ENCODE results near the gene GMCL1.
"Not testable (repeated sequence)": the region's sequence is repeated elsewhere in the genome, so short reads cannot be mapped to it uniquely, and the experiment has no call there.

The GMCL1 gene

DNA sequence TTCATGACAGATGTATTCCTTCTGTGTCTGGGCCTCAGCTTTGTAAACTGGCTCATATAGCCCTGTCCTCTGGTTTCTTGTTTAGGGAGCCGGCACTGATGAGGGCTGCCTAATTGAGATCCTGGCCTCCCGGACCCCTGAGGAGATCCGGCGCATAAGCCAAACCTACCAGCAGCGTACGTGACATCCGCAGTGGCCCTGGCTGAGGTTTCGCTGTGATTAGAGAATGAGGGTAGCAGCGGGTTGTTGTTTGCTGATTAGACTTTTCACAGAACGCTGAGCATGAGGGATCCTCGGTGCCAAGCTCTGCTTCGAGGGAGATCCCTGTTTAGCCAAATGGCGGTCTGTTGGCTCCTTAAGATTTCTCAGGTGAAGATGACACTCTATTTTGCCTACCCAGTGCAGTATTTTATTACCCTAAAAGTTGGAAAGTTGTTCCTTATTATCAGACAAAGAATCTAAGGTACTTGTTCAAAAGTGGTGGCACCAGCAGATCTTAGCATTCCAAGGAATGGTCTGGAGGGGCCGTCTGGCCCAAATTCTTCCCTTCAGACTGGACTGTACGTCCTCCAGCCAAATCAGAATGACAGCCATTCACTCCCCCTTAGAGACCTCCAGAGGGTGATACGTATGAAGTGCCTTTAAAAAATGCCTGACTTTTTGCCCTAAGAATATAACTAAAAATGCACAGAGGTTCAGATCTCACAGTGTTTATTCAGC is 21.5 kb upstream of the GMCL1 start:
- no peak for DNase-seq (ENCODE audit: low read depth, low spot score)

DNA sequence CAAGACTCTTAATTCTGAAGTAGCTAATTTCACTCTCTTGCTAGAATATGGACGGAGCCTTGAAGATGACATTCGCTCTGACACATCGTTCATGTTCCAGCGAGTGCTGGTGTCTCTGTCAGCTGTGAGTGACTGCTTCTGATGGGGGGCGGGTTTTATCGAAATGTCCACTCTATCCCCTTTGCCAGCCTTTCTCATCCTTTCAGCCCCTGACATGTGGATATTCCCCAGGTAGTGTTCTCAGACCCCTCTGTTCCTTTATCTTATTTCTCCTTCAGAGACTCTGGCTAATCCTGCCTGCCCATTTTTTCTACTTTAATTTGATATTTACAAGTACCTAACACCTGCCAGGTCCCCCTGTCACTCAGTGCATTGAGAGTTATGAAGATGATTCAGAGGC is 18.9 kb upstream of the GMCL1 start:
- no peak for DNase-seq (ENCODE audit: low read depth, low spot score)

DNA sequence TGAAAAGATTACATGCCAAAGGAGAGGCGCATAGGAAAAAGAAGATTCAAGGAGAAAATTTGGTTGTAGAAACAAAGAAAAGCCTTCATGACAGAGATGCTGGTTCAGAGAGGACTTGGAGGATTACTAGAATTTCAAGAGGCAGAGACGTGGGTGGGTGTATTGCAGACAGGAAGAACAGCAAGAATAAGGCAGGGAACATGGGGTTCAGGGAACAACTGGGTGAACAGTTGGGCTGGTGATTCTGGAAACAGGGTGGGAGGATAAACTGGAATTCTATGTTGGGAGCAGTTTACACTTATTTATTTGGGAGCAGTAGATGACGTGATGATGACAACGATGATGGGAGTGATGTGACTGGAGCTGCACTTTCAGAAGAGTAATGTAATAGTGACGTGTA is 18.4 kb upstream of the GMCL1 start:
- DNase-seq (ENCODE audit: low read depth, low spot score) = no peak

DNA sequence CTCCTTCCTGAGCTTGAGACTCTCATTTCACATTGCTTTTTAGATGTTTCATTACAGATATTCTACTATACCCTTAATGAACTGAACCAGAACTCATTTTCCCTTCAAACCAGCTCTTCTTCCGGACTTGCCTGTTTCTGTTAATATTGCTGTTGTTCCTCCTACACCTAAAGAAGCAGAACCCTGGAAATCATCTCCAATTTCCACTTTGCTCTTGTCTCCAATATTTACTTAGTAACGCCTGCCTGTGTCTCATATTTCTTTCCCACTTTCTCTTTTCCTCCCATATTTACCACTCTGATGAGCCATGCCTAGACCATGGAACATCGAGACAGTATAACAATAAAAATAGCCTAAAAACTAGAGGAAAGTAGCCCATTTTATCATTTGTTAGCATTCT is 17.9 kb upstream of the GMCL1 start:
- DNase-seq (ENCODE audit: low read depth, low spot score) = no peak

DNA sequence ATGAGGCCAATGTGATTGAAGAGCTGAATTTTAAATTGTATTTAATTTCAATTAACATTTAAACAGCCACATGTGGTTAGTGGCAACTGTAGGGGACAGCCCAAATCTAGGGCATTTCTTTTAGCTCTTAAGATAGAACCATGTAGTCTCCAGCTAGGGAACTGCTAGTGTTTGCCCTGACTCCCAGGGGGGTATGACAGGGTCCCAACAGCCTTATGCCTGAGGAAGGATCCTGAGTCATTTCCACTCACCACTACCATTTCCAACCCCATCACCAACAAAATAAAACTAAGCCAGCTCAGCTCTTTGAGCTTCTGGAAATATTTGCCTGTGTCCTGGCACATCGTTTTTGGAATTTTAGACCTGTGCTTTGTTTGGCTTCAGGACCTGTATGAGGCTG is 13.7 kb upstream of the GMCL1 start:
- DNase-seq (ENCODE audit: low read depth, low spot score) = no peak

DNA sequence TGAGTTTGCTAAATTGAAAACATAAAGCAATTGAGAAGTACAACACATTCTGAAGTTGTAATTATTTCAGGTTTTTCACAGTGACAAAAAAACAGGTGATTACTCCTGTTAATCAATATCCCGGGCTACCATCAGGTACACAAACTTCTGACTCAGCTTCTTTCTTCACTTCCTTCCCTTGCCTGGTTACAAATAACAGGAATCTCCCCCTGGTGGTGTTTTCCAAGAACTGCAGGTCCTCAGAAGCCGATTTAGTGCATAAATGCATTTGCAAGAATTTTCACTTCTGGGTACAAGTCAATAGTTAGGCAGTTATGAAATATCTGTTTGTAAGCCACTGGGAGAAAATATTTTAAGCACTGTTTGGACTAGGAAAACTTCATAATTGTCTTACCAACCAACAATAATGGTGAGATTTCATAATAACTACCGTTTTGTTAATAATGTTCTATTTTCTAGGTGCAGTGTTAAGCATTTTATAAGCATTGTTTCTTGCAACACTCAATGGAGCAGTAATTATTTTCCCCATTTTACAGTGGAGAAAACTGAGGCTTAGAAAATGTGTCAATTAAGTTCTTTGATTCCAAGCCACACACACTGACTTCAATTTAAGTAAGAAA is 12.4 kb upstream of the GMCL1 start:
- DNase-seq (ENCODE audit: low read depth, low spot score) = peak; percentile 70

DNA sequence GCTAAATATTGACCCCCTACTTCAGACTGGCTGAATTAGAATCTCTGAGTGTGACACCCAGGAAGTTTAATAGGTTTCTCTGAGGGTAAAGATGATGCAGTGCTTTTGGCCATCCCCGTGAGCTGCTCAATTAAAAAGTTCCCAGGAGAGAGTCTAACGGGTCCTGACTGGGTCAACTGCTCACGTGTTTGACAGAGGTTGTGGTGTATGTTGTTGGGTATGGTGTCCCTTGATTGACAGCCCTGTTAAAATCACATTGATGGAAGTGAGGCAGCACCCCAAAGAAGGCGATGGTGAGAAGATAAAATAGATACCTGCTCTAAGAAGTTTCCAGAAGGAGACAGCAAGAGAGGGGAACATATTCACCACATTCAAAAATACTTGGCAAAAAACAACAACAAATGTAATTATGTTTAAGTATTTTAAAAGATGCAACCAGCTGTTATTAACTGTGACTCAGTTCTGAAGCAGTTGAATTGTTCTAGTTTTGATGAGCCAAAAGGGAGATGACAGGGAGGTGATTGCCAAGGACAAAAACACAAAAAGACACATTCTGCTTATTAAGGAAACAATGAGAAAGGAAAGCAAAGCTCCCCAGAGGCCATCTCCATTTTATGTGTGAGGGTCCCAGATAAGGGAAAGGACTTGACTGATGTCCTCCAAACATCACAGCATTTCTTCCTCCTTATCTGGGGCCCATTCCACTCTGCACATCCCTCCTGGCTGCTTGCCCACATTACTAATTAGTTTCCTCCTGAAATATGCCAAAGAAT is 11.5 kb upstream of the GMCL1 start:
- no peak for DNase-seq (ENCODE audit: low read depth, low spot score)

DNA sequence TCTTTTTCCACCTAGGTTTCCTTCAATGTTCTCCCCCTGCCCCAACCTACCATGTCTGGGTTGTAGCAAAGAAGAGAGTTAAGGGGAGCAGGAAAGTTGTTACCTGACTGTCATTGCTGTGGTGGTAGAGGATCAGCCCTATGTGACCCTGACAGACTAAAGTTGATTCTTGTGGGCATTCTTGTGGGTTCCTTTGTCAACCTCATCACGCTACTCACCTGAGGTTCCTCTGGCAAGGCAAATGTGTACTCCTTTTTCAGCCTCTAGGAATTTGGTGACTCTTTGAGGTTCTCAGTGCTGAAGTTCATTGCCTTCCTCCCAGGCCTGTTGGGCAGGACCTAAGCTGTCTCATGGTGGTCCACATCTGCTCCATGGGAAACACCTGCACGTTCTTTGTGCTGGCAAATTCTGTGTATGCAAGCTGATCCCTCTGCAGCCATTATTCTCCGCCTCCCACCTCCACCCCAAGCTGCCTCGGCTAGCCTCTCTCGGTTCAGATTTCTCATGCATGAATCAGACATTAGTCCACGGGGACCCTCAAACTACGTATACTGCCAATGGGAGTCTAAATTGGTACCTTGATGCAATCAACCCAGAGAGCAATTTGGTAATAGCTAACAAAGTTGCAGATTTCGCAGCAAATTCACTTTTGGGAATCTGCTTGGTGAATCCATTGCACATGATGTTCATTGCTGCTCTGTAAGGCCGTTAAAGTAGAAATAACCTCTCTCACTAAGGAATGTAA is 1.5 kb upstream of the GMCL1 start:
- DNase-seq (ENCODE audit: low read depth, low spot score) = no peak

DNA sequence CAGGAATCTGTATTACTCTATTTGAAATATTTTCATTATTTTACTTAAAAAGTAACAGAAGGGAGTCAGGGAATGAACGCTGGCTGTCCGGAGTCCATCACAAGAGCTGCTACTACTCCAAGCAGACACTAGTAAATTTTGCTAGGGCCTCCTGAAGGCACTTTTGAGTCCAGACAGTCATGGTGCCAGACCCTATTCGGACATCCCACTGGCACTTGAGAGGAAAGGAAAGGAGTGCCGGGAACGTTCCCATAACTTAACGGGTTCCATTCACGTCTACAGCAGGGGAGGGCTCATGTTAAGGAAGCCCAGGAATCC is 563 bp upstream of the GMCL1 start:
- DNase-seq (ENCODE audit: low read depth, low spot score) = no peak

DNA sequence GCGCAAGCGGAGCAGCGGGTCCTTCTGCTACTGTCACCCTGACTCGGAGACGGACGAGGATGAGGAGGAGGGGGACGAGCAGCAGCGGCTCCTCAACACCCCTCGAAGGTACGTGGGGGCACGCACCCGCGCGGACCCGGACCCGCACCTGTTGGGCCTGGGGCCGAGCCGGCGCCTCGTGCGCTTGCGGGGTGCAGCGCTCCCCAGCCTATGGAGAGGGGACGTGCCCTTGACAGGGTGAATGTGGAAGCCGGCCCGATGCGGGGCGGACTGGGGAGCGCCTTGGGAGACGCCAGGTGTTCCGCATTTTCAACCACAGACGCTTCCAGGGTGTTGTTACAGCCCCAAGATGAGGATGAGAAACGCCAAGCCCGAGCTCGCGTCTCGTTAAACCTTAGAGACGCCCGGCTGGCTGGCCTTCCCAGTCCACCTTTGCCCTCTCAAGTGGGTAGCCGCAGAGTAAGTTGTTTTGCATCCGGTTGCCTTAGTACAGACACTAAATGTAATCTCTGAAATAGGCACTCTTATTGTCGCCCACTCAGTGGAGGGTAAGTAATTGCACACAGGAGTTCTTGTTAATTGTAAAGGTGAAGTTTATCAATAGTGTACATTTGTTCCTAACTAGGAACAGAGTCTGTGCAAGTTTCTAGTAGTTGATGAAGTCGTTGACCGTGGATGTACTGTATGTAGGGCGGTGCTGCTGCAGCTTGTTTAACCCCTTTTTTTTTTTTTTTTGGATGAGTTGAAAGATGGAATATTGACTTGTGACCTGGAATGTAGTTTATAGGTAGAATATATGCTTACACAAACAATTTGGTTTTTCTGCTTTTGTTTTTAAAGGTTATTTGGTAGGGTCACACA is 815 bp downstream of the GMCL1 start:
- no peak for DNase-seq (ENCODE audit: low read depth, low spot score)

DNA sequence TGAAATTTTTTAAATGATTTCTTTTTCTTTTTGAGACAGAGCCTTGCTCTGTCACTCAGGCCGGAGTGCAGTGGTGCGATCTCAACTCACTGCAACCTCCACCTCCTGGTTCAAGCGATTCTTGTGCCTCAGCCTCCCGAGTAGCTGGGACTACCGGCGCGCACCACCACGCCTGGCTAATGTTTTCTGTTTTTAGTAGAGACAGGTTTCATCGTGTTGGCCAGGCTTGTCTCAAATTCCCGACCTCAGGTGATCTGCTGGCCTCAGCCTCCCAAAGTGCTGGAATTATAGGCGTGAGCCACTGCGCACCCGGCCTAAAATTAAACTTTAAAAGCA is 1.4 kb downstream of the GMCL1 start:
- DNase-seq (ENCODE audit: low read depth, low spot score) = not testable (repeated sequence)

DNA sequence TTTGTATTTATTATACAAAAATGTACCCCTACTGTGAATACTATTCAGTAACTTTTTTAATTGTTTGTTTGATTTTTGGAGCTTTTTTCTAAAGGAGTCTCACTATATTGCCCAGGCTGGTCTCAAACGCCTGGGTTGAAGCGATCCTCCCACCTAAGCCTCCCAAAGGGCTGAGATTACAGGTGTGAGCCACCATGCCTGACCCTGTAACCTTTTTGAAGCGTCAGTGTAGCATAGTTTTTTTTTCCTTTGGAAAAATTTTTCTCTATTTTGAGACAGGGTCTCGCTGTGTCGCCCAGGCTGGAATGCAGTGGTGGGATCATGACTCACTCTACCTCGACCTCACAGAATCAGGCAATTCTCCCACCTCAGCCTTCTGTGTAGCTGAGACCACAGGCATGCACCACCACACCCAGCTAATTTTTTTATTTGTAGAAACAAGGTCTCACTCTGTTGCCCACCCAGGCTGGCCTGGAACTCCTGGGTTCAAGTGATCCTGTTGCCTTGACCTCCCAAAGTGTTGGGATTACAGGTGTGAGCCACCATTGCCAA is 2.0 kb downstream of the GMCL1 start:
- DNase-seq (ENCODE audit: low read depth, low spot score) = no peak

DNA sequence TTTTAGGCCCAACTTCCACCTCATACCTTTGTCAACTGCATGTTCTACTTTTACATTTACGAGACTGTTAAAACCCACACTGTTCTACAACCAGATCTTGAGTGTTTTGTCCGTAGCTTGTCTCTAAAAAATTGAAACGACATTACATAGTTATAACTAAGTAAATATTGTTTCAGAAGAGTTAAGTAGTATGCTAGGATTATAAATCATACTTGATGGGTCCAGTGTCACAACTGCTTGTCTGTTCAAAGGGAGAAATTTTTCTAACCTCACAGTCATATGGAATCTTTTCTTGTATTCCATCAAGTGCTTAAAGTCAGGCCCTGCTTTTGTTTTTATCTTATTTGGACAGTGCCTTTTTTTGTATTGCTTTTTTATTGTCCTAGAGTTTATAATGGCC is 4.3 kb downstream of the GMCL1 start:
- no peak for DNase-seq (ENCODE audit: low read depth, low spot score)

DNA sequence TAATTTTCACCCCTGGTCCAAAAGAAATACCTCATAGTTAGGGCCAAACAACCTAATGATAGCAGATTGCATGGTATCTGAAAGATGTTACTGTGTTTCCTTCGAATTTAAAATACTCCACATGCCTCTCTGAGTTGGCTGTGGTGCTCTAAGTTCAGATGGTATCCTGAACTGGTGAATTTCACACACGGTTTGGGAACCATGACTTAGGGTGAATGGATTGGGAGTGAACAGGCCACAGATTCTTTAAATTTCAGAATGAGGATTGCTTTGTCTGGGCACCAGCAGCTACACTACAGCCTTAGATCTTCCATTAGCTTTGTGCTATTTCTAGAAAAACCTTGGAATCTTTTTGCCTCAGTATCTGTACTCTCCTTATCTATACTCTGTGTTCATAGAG is 6.2 kb downstream of the GMCL1 start:
- DNase-seq (ENCODE audit: low read depth, low spot score) = no peak

DNA sequence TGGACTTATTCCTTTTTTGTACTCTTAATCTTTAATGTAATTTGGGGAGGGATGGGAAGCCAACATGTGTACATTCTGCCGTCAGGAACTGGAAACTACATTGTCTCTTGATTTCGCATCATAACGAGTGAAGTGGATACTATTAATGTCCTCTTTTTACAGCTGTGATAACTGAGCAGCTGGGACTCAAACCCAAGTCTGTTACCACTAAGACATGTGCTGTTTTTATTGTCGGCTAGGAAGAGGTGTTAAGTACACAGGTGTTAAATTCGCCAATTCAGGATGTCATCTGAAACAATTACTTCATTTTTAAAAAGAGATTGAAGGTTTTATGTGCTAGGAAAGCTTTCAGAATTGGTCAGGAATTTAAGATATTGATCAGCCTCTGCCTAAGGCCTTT is 6.9 kb downstream of the GMCL1 start:
- no peak for DNase-seq (ENCODE audit: low read depth, low spot score)

DNA sequence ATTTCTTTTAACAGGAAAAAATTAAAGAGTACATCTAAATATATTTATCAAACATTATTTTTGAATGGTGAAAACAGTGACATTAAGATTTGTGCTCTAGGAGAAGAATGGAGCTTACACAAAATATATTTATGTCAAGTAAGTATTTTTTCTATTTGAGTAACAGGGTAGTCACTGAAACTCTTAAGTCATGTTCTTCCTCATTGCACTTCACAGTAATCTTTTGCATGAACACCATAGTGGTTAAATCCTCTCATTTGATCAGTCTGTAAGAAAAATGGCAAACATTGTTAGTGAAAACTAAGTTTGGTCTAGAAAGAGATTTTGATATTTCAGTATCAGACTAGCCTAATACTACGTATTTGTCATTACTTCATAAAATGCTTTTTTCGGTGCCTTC is 8.1 kb downstream of the GMCL1 start:
- DNase-seq (ENCODE audit: low read depth, low spot score) = no peak

DNA sequence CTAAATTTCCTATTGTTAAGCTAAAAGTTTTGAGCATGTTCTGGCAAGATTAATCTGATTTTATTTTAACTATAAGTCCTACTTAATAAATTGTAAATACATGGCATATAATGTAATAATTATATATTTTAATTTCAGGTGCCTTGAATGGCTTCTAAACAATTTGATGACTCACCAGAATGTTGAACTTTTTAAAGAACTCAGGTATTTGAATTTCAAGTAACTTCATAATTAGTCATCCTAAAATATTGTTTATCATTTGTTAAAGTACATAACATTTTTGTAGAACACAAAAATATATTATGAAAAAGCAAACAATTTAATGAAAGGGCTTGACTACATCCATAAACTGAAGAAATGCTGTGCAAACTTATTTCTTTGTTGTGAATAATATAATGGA is 14.5 kb downstream of the GMCL1 start:
- no peak for DNase-seq (ENCODE audit: low read depth, low spot score)

DNA sequence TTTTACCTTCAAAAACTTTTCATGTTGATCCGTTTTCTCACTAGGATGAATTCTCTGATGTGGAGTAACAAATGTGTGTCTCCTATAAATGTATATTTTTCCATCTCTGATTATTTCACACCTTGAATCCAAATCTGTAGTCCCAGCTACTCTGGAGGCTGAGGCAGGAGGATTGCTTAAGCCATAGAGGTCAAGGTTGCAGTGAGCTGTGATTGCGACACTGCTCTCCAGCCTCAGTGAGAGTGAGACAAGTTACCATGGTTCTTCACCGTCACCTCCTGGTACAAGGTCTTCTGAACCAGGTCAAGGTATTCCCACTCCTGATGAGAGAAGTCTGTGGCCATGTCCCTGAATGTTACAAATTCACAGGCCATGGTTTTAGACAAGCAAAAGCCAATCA is 15.1 kb downstream of the GMCL1 start:
- DNase-seq (ENCODE audit: low read depth, low spot score) = no peak

DNA sequence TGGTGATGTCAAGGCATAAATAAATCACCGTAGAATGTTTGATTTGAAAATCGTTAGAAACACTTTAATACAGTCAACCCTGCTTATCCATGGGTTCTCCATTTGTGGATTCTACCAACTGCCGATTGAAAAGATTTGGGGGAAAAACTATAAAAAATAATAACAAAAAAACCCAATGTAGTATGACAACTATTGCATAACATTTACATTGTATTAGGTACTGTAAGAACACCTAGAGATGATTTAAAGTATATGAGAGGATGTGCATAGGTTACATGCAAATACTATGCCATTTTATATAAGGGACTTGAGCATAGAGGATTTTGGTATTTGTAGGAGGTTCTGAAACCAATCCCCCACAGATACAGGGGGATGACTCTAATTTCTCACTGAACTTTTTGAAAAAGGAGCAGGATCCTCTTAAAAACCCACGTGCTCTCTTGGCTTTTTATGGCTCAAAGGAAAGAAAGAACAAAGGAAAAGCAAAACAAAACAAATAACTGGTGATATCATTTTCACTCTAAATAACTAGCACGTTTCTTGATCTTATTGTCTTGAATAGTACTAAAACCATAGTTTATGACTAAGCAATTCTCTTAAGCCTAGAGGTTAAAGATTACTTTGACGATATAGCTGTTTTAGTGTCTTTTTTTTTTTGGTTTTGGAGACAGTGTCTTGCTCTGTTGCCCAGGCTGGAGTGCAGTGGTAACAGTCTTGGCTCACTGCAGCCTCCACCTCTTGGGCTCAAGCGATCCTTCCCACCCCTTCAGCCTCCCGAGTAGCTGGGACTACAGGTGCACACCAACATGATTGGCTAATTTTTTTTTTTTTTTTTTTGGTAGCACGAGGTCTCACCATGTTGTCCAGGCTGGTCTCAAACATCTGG is 17.0 kb downstream of the GMCL1 start:
- no peak for DNase-seq (ENCODE audit: low read depth, low spot score)

DNA sequence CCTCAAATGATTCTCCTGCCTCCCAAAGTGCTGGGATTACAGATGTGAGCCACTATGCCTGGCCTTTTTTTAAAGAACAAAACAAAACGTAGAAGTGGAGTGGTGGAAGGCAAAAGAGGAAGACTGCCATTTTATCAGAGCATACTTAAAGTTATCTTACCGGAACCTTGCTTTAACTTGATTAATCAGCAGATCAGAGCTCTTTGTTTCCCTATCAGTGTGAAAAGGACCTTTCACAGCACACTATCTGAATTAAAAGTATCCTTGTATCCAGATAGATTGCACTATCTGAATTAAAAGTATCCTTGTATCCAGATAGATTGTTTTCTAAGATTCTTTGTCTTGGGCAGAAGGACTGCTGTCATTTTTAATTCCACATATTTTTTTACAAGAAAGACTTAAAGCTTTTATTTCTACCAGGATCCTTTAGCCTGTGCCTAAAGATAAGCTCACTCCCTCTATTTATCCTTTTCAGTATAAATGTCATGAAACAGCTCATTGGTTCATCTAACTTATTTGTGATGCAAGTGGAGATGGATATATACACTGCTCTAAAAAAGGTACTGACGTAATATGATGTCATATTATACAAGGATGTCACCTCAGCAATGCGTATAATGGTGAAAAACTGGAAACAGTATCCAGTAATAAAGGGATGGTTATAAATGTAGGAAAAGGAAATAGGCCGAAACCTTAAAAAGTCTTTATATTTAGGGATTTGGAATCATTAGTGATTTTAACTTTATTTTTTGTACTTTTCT is 17.8 kb downstream of the GMCL1 start:
- DNase-seq (ENCODE audit: low read depth, low spot score) = no peak
